GM12875 (cell line): Measurements from ENCODE around the gene RAD50.

Experiments
- H3K4me3 ChIP-seq: one replicate; pipeline ENCODE4 v1.5.1; 2011; ENCODE audit warnings: low read depth, low read length, control low read depth
- CTCF ChIP-seq: IDR thresholded peaks from 2 replicates; pipeline ENCODE4 v1.5.1; 2011; ENCODE audit warnings: low read depth, mild to moderate bottlenecking, control low read depth, inconsistent platforms, low read length, moderate library complexity, borderline replicate concordance; ENCODE audit not compliant: insufficient read depth

Gene RAD50

DNA sequence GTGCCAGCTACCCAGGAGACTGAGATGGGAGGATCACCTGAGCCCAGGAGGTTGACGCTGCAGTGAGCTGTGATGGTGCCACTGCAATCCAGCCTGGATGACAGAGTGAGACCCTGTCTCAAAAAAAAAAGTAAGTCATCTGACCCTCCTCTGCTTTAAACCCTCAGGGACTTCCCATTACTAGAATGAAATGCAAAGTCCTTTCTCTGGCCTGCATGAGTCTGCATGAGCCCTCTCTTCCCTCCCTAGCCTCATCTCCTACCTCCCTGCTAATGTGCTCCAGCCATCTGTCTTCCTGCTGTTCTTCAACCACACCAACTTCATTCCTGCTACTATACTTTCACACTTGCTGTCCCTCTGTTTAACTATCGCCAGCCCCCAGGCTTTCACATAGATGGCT is 28.8 kb upstream of the RAD50 start:
- no peak for TF ChIP-seq CTCF
- H3K4me3 ChIP-seq, result no peak overlapping the region

GRCh38 chr5:132528866-132529634 is 27.7 kb upstream of the RAD50 start:
- H3K4me3 ChIP-seq, result no peak overlapping the region
- TF ChIP-seq CTCF, result no peak

DNA sequence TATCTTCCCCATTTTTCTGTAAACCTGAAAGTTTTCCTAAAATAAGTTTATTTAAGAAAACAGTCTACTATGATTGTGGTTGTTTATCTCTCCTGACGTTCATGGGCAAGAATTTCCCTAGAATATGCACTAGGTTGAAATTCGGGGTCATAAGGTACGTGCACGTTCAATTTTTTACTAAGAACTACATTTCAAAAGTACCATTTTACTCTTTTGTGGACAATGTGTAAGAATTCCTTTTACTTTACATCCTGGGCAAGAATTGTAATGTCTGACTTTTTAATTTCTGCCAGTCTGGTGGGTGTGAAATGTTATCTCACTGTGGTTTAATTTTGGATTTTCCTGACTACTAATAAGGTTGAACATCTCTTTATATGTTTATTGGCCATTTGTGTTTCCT is 25.8 kb upstream of the RAD50 start:
- no peak overlapping the region for H3K4me3 ChIP-seq
- no peak for TF ChIP-seq CTCF

DNA sequence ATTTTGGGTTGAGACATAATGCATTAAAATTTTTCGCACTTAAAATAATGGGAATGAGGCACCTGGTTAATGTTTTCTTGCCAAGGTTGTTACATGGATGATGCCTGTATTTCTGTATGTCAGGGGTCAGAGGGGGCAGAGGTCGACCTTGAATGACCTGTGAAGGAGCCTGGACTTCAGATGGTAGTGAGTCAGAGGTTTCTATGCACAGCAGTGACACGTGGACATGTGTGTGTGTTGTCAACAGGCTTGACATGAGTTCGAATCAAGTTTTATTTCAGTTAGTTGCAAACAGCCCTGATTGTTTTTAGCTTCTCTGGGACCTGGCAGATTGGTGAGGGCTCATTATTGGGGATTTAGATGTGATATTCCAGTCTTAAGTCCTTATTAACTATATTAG is 17.1 kb upstream of the RAD50 start:
- H3K4me3 ChIP-seq, result no peak overlapping the region
- TF ChIP-seq CTCF, result no peak

GRCh38 chr5:132540149-132540548 is 16.6 kb upstream of the RAD50 start:
- TF ChIP-seq CTCF, result no peak
- no peak overlapping the region for H3K4me3 ChIP-seq

DNA sequence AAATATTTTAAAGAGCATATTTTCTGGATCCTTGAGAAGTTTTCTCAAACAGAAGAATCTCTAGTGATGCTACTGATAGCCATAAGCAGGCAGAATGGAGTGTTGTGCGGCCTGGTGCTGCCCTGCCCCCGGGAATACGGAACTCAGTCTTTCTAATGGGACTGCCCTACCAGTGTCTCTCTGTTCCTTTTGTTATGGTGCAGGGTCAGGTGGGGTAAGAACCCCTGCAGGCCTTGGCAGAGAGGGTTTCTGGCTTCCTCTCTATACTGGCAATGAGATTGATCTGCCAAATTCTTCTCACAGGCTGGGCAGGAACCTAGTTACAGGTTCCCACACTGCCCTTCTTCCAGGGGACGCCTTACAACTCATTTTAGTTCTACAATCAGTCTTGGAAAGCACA is 16.0 kb upstream of the RAD50 start:
- no peak overlapping the region for H3K4me3 ChIP-seq

More for the DNA sequence above, 16.0 kb upstream of the RAD50 start:
- TF ChIP-seq CTCF, result no peak
